GM11168 (cell line): ENCODE results near the gene DRD3.

Source experiments
- in situ Hi-C: fragments of 300-500 bp; cut with MboI; formaldehyde crosslinking; loops from one replicate; pipeline ENCODE4 v1.12.0; 2022; ENCODE audit warnings: low sequenced_read_pairs; ENCODE audit not compliant: unreplicated experiment

DRD3 gene

GRCh38 chr3:114178770-114179368, at the start of gene DRD3:
Gene DRD3 (minus strand): TSS chr3:114179052. CDS start chr3:114171992, 7,060 bp downstream.
- in situ Hi-C loops: no loop called here

GRCh38 chr3:114227076-114227475, 48.2 kb upstream of the DRD3 start:
- in situ Hi-C loops: no loop called here

- in situ Hi-C loops: no loop called here
Measured at GRCh38 chr3:114226313-114226712, 47.5 kb upstream of the DRD3 start.

- in situ Hi-C loops: no loop called here
Measured at GRCh38 chr3:114223143-114223542, 44.3 kb upstream of the DRD3 start.

- in situ Hi-C loops: no loop called here
Measured at GRCh38 chr3:114221881-114222264, 43.0 kb upstream of the DRD3 start.

GRCh38 chr3:114221165-114221880, 42.5 kb upstream of the DRD3 start:
- in situ Hi-C loops: no loop called here

- in situ Hi-C loops: no loop called here
Measured at GRCh38 chr3:114219741-114220140, 40.9 kb upstream of the DRD3 start.

- in situ Hi-C loops: no loop called here
Measured at GRCh38 chr3:114218578-114219185, 39.8 kb upstream of the DRD3 start.

GRCh38 chr3:114218006-114218405, 39.2 kb upstream of the DRD3 start:
- in situ Hi-C loops: no loop called here

- in situ Hi-C loops: no loop called here
Measured at GRCh38 chr3:114217266-114217665, 38.4 kb upstream of the DRD3 start.

GRCh38 chr3:114216186-114216970, 37.5 kb upstream of the DRD3 start:
- in situ Hi-C loops: no loop called here

- in situ Hi-C loops: no loop called here
Measured at GRCh38 chr3:114214542-114215341, 35.9 kb upstream of the DRD3 start.

GRCh38 chr3:114213627-114214541, 35.0 kb upstream of the DRD3 start:
- in situ Hi-C loops: no loop called here

GRCh38 chr3:114213292-114213626, 34.4 kb upstream of the DRD3 start:
- in situ Hi-C loops: no loop called here

- in situ Hi-C loops: no loop called here
Measured at GRCh38 chr3:114212646-114213045, 33.8 kb upstream of the DRD3 start.

- in situ Hi-C loops: no loop called here
Measured at GRCh38 chr3:114207768-114208167, 28.9 kb upstream of the DRD3 start.

GRCh38 chr3:114206342-114206741, 27.5 kb upstream of the DRD3 start:
- in situ Hi-C loops: no loop called here

- in situ Hi-C loops: no loop called here
Measured at GRCh38 chr3:114205541-114205940, 26.7 kb upstream of the DRD3 start.

- in situ Hi-C loops: no loop called here
Measured at GRCh38 chr3:114194750-114195149, 15.9 kb upstream of the DRD3 start.
